ENCODE measurements around the gene GUCY1A2.

GUCY1A2 gene

DNA sequence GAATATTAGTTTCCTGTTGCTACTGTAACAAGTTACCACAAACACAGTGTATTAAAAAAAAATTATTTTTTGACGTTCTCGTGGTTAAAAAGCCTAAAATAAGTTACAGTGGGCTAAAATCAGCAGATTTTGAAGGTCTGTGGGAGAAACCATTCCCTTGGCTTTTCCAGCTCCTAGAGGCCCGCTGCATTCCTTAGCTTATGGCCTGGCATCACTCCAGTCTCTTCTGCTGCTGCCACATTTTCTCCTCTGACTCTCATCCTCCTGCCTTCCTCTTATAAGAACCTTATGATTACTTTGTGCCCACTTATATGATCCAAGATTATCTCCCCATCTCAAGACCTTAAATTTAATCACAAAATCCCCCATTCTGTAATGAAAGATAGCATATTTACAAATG, 392.7 kb downstream of the GUCY1A2 start:
- DNase-seq, result no peak

DNA sequence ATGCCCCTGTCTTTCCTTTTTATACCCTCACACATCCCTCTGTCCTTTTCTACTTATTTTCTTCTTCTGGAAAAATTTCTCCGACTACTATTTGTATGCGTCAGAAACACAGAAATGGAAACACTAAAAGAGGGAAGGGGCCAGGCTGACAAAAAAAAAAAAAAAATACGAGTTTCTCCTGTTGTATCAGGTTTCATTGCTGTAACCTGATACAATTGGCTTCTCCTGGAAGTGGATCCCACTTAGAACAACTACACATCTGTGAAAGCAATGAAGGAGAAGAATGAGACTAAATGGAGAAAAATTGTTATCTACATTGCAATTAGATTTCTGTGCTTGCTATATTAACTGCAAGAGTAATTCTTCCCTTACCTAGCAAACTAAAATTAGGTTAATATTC, 393.9 kb downstream of the GUCY1A2 start:
- DNase-seq, result no peak

All from NCI-H1417 treated with DMSO at 0.1 percent for 48 hours (cell line).